ENCODE measurements around the gene FAM25G. TPM values are rescaled to one million over a fixed set of nuclear protein-coding genes. Genes with fewer than 3 reads are reported as not detected.

FAM25G gene
- total and polyA plus RNA-seq, 2 donors (not counting 3 experiments of a cell fraction or from before 2014, with no cell fraction given) = not detected

- peak; percentile 45 for DNase-seq (ENCODE audit: low read depth, low spot score)
Observed at GRCh38 chr10:47438857-47439474, 52.5 kb downstream of the FAM25G start.

More at GRCh38 chr10:47438857-47439474, 52.5 kb downstream of the FAM25G start:
- Histone ChIP-seq H3K9ac (replicated peaks; ENCODE audit: extremely low read depth, insufficient read depth, low read length) (no peak overlapping the region), H4K20me1 (replicated peaks; ENCODE audit: control insufficient read depth, extremely low read depth, insufficient read depth, low read length) (no peaks in the 10 kb centered on the region), H3K4me3 (replicated peaks in 1 of 3; ENCODE audit: insufficient read depth in 1 of 3, low read depth in 1 of 3, low read length in 3 of 3) (no peak overlapping the region), H3K27ac (ENCODE audit: insufficient read depth, low read depth, low read length) (no peak overlapping the region), H3K79me2 (ENCODE audit: control insufficient read depth, insufficient read depth, low read length) (no peaks in the 10 kb centered on the region), H2AFZ (ENCODE audit: low read depth, low read length) (no peak overlapping the region), H3K4me2 (ENCODE audit: insufficient read depth, low read length) (no peak overlapping the region), H3K4me1 (ENCODE audit: control insufficient read depth, extremely low read depth, insufficient read depth, low read length) (no peaks in the 10 kb centered on the region), H3K36me3 (ENCODE audit: control insufficient read depth in 2 of 2, extremely low read depth in 1 of 2, insufficient read depth in 2 of 2, low read length in 2 of 2) (no peaks in the 10 kb centered on the region), H3K9me1 (replicated peaks; ENCODE audit: control insufficient read depth, extremely low read depth, insufficient read depth, low read length) (no peaks in the 10 kb centered on the region), H3K9me3 (replicated peaks; ENCODE audit: control insufficient read depth, insufficient read depth, low read length) (no peaks in the 10 kb centered on the region), H3K27me3 (ENCODE audit: control insufficient read depth in 2 of 2, insufficient read depth in 2 of 2, low read length in 2 of 2) (peaks cover 3 to 5% of the 10 kb centered on the region in 2 experiments)
- BruUV-seq (replicated peaks) = no TSS peak
- dilution Hi-C loops (cut with MboI; ENCODE audit: extremely low pct_ligation_motif_present, low sequenced_read_pairs) = no loop called here
- TF ChIP-seq CTCF (IDR thresholded peaks at IDR 0.05; ENCODE audit: extremely low read depth in 1 of 2, insufficient read depth in 1 of 2, low read depth in 1 of 2, low read length in 2 of 2) (peak; percentile 19 to 61), MAX (IDR thresholded peaks at IDR 0.05; ENCODE audit: insufficient read depth, insufficient read length) (no peak)
- ChIA-PET CTCF (interaction anchor here (0.8 to 2.5 kb wide), 5 partner anchors 17 to 77 kb away, joined by 3 to 8 read pairs (median 6); partner anchors contain the start of gene ZNF488), POLR2A (no interaction called here)
- intact Hi-C loops (cut with micrococcal nuclease) = no loop called here
- no peak for FAIRE-seq

Small RNA genes lying within 50 kb of the gene (small RNA-seq; reads per million reads assigned to genes)
- gene AL591684.3 (ENCODE audit: insufficient read depth, insufficient read length, low read depth, low replicate concordance) (not detected), gene RNA5SP312 (ENCODE audit: insufficient read depth, insufficient read length, low read depth, low replicate concordance) (not detected)

Other genes starting within 250 kb of the FAM25G start
- not detected in 2 replicates for gene GDF10, start 191.5 kb downstream of the FAM25G start, total RNA-seq
- not detected in 2 replicates for gene GDF10, start 191.5 kb downstream of the FAM25G start, polyA plus RNA-seq
- not detected in 2 replicates for gene GDF2, start 169.2 kb downstream of the FAM25G start, total RNA-seq
- not detected in 2 replicates for gene GDF2, start 169.2 kb downstream of the FAM25G start, polyA plus RNA-seq
- gene RBP3, start 143.3 kb downstream of the FAM25G start, total RNA-seq = not detected in 2 replicates
- gene RBP3, start 143.3 kb downstream of the FAM25G start, polyA plus RNA-seq = not detected in 2 replicates
- 0.28 and 0.38 TPM in 2 replicates for gene ZNF488, start 107.4 kb downstream of the FAM25G start, total RNA-seq
- 0.14 and 0.21 TPM in 2 replicates for gene ZNF488, start 107.4 kb downstream of the FAM25G start, polyA plus RNA-seq
- gene ANXA8, start 7.6 kb downstream of the FAM25G start, total RNA-seq = not detected in 2 replicates
- not detected in 2 replicates for gene ANXA8, start 7.6 kb downstream of the FAM25G start, polyA plus RNA-seq
- 8.9 and 14.4 TPM in 2 replicates for gene AGAP9, start 31.9 kb upstream of the FAM25G start, total RNA-seq
- 9.6 and 9.9 TPM in 2 replicates for gene AGAP9, start 31.9 kb upstream of the FAM25G start, polyA plus RNA-seq